Tibial nerve (tissue), 4 donors: ENCODE results near the gene MANBA.

ENCODE experiments used
- EP300 ChIP-seq, 2 donors: sonication (generic); formaldehyde crosslinking; IDR thresholded peaks; one replicate each; pipeline ENCODE4 v1.6.1; 2017; ENCODE audit warnings: antibody characterized with exemption in 2 of 2, mild to moderate bottlenecking in 1 of 2
- TF ChIP-seq, protein P1 (sequence below), 5 experiments: fragments of 200-600 bp in 3 of 5; fragments of 450-650 bp in 2 of 5; sonication (generic) in 3 of 5; IDR thresholded peaks; one replicate each; pipeline ENCODE4 v1.5.1; 2016 to 2019; ENCODE audit warnings: antibody characterized with exemption in 5 of 5, mild to moderate bottlenecking in 3 of 5, moderate library complexity in 2 of 5

DNA sequence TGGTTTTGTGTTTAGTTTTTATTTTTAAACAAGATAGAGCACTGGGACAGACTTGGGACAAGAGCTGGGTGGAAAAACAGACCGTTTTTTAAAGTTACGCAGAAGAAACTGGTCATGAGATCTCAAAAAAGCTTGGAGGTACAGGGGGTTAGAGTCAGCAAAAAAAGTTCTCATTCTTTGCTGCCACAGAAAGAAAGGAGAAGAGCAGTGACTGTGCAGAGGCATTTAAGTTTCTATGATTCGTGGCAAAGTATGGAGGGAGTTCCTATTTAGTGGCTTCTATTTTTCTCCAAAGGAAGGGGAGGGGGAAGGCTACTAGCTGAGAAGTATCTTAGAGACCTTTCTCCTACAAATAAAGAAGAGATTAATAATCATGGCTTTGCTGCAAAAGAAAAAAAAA is 68.3 kb downstream of the MANBA start:
- TF ChIP-seq, protein P1, sequence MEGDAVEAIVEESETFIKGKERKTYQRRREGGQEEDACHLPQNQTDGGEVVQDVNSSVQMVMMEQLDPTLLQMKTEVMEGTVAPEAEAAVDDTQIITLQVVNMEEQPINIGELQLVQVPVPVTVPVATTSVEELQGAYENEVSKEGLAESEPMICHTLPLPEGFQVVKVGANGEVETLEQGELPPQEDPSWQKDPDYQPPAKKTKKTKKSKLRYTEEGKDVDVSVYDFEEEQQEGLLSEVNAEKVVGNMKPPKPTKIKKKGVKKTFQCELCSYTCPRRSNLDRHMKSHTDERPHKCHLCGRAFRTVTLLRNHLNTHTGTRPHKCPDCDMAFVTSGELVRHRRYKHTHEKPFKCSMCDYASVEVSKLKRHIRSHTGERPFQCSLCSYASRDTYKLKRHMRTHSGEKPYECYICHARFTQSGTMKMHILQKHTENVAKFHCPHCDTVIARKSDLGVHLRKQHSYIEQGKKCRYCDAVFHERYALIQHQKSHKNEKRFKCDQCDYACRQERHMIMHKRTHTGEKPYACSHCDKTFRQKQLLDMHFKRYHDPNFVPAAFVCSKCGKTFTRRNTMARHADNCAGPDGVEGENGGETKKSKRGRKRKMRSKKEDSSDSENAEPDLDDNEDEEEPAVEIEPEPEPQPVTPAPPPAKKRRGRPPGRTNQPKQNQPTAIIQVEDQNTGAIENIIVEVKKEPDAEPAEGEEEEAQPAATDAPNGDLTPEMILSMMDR (IDR thresholded peaks at IDR 0.05), result no peak
- no peak for TF ChIP-seq EP300 (IDR thresholded peaks at IDR 0.05)
